ENCODE data around the gene THSD4. TPM values are rescaled to one million over a fixed set of nuclear protein-coding genes. Genes with fewer than 3 reads are reported as not detected.

Gene THSD4
- total and polyA plus RNA-seq, 2 donors (not counting 1 experiment from before 2014, with no cell fraction given), result 43.1 to 95.5 TPM

DNA sequence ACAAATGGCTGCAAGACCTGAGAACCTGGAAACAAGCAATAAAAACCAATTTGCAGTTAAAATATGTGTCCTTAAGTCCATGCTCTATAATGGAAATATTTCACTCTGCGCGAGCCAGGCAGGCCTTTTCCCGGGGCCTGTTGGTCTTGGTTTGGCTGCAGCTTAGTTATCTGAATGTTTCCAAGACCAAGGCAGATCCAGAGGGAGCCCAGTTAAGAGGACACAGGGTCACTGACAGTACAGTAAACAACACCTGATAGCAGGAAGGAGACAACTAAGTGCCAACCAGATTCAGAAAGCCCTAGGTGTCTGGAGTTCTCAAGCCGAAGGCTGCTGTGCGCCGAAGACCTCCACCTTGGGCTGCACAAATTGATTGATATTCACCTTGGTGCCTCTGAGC, 32.8 kb downstream of the THSD4 start:
- no peaks in the 10 kb centered on the region for H3K36me3 ChIP-seq (ENCODE audit: control insufficient read depth, insufficient read depth, low read length)
- H3K27ac ChIP-seq (ENCODE audit: insufficient read depth, low read length), result no peak overlapping the region
- no peaks in the 10 kb centered on the region for H3K79me2 ChIP-seq (ENCODE audit: control insufficient read depth, insufficient read depth, low read length)
- DNase-seq (ENCODE audit: low read depth in 2 of 2), result no peak
- no peak overlapping the region for H3K9ac ChIP-seq (ENCODE audit: insufficient read depth, low read length)
- no peaks in the 10 kb centered on the region for H3K9me3 ChIP-seq (ENCODE audit: control insufficient read depth, insufficient read depth, low read depth, low read length)
- no peak overlapping the region for H2AFZ ChIP-seq (ENCODE audit: low read length)
- H4K20me1 ChIP-seq (ENCODE audit: control insufficient read depth, extremely low read depth, insufficient read depth, low read length), result no peaks in the 10 kb centered on the region
- no peaks in the 10 kb centered on the region for H3K4me1 ChIP-seq (ENCODE audit: control insufficient read depth, extremely low read depth, insufficient read depth, low read length)
- no peaks in the 10 kb centered on the region for H3K27me3 ChIP-seq (ENCODE audit: control insufficient read depth, insufficient read depth, low read length)
- no peak overlapping the region for H3K4me3 ChIP-seq (replicated peaks in 1 of 4; ENCODE audit: control extremely low read depth in 1 of 4, insufficient read depth in 1 of 4, low read depth in 3 of 4, low read length in 4 of 4)
- TF ChIP-seq, protein P1, sequence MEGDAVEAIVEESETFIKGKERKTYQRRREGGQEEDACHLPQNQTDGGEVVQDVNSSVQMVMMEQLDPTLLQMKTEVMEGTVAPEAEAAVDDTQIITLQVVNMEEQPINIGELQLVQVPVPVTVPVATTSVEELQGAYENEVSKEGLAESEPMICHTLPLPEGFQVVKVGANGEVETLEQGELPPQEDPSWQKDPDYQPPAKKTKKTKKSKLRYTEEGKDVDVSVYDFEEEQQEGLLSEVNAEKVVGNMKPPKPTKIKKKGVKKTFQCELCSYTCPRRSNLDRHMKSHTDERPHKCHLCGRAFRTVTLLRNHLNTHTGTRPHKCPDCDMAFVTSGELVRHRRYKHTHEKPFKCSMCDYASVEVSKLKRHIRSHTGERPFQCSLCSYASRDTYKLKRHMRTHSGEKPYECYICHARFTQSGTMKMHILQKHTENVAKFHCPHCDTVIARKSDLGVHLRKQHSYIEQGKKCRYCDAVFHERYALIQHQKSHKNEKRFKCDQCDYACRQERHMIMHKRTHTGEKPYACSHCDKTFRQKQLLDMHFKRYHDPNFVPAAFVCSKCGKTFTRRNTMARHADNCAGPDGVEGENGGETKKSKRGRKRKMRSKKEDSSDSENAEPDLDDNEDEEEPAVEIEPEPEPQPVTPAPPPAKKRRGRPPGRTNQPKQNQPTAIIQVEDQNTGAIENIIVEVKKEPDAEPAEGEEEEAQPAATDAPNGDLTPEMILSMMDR (conservative IDR thresholded peaks at IDR 0.05 in 1 of 2, IDR thresholded peaks at IDR 0.05 in 1 of 2; ENCODE audit: low read depth in 1 of 2, low read length in 2 of 2), result no peak
- no peak overlapping the region for H3K4me2 ChIP-seq (ENCODE audit: extremely low read depth, insufficient read depth, low read length)

DNA sequence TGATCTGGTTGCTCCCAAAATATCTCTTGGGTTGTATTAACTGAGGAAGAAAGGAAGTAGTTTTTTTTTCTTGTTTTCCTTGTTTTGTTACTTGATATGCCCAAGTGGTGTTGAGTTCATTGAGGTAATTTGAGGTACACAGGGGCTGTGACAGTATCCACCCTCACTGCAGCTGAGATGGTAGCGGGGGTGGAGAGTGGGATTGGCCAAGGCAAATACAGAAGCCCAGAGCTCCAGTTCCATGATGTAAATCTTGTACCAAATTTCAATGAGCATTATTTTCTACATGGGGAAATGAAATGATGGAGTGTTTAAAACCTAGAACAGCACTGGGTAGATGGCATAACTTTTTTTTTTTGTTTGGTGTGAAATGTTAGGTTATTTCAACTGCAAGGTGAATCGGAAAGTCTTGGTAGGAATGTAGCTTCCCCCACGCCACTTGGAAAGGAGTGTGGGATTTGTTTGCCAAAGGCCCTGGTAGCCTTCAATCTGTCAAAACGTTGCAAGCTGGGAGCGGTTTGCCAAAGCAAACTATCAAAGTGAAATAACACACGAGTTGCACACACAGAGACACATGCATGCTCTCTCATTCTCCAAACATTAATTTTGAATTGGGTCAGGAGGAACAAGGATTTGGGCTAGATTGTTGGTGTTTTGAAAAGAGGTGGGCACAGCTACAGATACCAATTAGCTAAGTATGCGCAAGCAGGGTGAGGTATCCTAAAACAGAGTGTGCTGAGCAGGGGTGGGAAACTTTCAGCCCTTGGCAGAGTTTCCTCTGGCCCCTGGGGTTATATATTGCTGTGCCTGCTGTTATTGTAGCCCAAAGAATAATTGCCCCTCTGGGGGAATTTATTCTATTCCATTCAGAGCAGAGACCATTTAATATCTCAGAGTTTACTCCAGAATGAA, 34.6 kb downstream of the THSD4 start:
- Histone ChIP-seq H3K4me3 (replicated peaks in 1 of 4; ENCODE audit: control extremely low read depth in 1 of 4, insufficient read depth in 1 of 4, low read depth in 3 of 4, low read length in 4 of 4) (no peak overlapping the region), H3K27ac (ENCODE audit: insufficient read depth, low read length) (no peak overlapping the region), H4K20me1 (ENCODE audit: control insufficient read depth, extremely low read depth, insufficient read depth, low read length) (no peaks in the 10 kb centered on the region), H3K9me3 (ENCODE audit: control insufficient read depth, insufficient read depth, low read depth, low read length) (no peaks in the 10 kb centered on the region), H3K79me2 (ENCODE audit: control insufficient read depth, insufficient read depth, low read length) (no peaks in the 10 kb centered on the region), H3K36me3 (ENCODE audit: control insufficient read depth, insufficient read depth, low read length) (no peaks in the 10 kb centered on the region), H3K4me2 (ENCODE audit: extremely low read depth, insufficient read depth, low read length) (no peak overlapping the region), H2AFZ (ENCODE audit: low read length) (no peak overlapping the region), H3K4me1 (ENCODE audit: control insufficient read depth, extremely low read depth, insufficient read depth, low read length) (no peaks in the 10 kb centered on the region), H3K9ac (ENCODE audit: insufficient read depth, low read length) (no peak overlapping the region), H3K27me3 (ENCODE audit: control insufficient read depth, insufficient read depth, low read length) (no peaks in the 10 kb centered on the region)
- peak; percentile 48 to 51 for DNase-seq (ENCODE audit: low read depth in 2 of 2)
- TF ChIP-seq EZH2 (IDR thresholded peaks at IDR 0.05; ENCODE audit: low read length, missing control alignments), result no peak
- TF ChIP-seq, protein P1 (conservative IDR thresholded peaks at IDR 0.05 in 1 of 2, IDR thresholded peaks at IDR 0.05 in 1 of 2; ENCODE audit: low read depth in 1 of 2, low read length in 2 of 2), result no peak

DNA sequence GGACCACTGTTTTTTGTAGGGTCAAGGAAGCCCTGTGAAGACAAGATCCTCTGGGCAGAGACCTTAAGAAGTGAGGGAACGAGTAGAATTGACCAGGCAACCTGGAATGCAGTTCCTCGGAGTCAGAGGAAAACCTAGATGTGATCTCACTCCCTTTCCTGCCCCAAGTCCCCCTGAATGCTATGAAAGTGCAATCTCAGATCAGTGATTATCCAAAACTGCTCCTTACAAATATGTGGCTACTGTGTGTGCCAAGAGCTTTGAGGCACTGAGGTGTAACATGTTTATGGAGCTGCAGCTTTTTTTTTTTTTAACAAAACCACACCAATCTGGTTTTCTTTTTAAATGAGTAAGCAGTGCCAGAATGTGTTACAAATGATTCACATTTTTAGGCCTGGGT, 35.8 kb downstream of the THSD4 start:
- H3K79me2 ChIP-seq (ENCODE audit: control insufficient read depth, insufficient read depth, low read length), result no peaks in the 10 kb centered on the region
- peak in 1 of 2 donors; percentile 93 for DNase-seq (ENCODE audit: low read depth in 2 of 2)
- TF ChIP-seq, protein P1 (conservative IDR thresholded peaks at IDR 0.05 in 1 of 2, IDR thresholded peaks at IDR 0.05 in 1 of 2; ENCODE audit: low read depth in 1 of 2, low read length in 2 of 2), result no peak
- no peak for TF ChIP-seq EZH2 (IDR thresholded peaks at IDR 0.05; ENCODE audit: low read length, missing control alignments)
- H3K9ac ChIP-seq (ENCODE audit: insufficient read depth, low read length), result no peak overlapping the region
- no peaks in the 10 kb centered on the region for H3K4me1 ChIP-seq (ENCODE audit: control insufficient read depth, extremely low read depth, insufficient read depth, low read length)
- H3K36me3 ChIP-seq (ENCODE audit: control insufficient read depth, insufficient read depth, low read length), result no peaks in the 10 kb centered on the region
- H2AFZ ChIP-seq (ENCODE audit: low read length), result no peak overlapping the region
- H3K27ac ChIP-seq (ENCODE audit: insufficient read depth, low read length), result no peak overlapping the region
- H3K27me3 ChIP-seq (ENCODE audit: control insufficient read depth, insufficient read depth, low read length), result no peaks in the 10 kb centered on the region
- H3K9me3 ChIP-seq (ENCODE audit: control insufficient read depth, insufficient read depth, low read depth, low read length), result no peaks in the 10 kb centered on the region
- no peaks in the 10 kb centered on the region for H4K20me1 ChIP-seq (ENCODE audit: control insufficient read depth, extremely low read depth, insufficient read depth, low read length)
- H3K4me2 ChIP-seq (ENCODE audit: extremely low read depth, insufficient read depth, low read length), result no peak overlapping the region
- no peak overlapping the region for H3K4me3 ChIP-seq (replicated peaks in 1 of 4; ENCODE audit: control extremely low read depth in 1 of 4, insufficient read depth in 1 of 4, low read depth in 3 of 4, low read length in 4 of 4)

Measured in fibroblast of lung (primary cell).